ENCODE results near the gene TSHB.

GRCh38 chr1:114988095-114988494 lies 41.5 kb upstream of the TSHB start:
- no peak for TF ChIP-seq CTCF (IDR thresholded peaks at IDR 0.05)
- no peak for TF ChIP-seq REST (IDR thresholded peaks at IDR 0.05; ENCODE audit: insufficient read depth in 1 of 2, low read depth in 2 of 2, low read length in 1 of 2)
